HG02623 (cell line): ENCODE measurements around the gene ASTN2.

ENCODE experiments used
- ATAC-seq: cut with Tn5 transposase; IDR thresholded peaks from one replicate; pipeline ENCODE4 v1.9.1; 2021; ENCODE audit warnings: moderate library complexity; ENCODE audit not compliant: unreplicated experiment

Gene ASTN2

GRCh38 chr9:117253261-117253660 lies 161.6 kb downstream of the ASTN2 start:
- no peak for ATAC-seq

- ATAC-seq = no peak
Measured at GRCh38 chr9:117250610-117251215, 164.1 kb downstream of the ASTN2 start.

- no peak for ATAC-seq
Measured at GRCh38 chr9:117249799-117250198, 165.1 kb downstream of the ASTN2 start.

GRCh38 chr9:117247266-117247665 lies 167.6 kb downstream of the ASTN2 start:
- no peak for ATAC-seq

GRCh38 chr9:117245175-117245829 lies 169.6 kb downstream of the ASTN2 start:
- ATAC-seq = no peak

- ATAC-seq = no peak
Measured at GRCh38 chr9:117242082-117242481, 172.8 kb downstream of the ASTN2 start.

- ATAC-seq = no peak
Measured at GRCh38 chr9:117239428-117239827, 175.4 kb downstream of the ASTN2 start.

GRCh38 chr9:117234103-117234502 lies 180.8 kb downstream of the ASTN2 start:
- no peak for ATAC-seq

- ATAC-seq = no peak
Measured at GRCh38 chr9:117233016-117233415, 181.8 kb downstream of the ASTN2 start.

- ATAC-seq = no peak
Measured at GRCh38 chr9:117232281-117232680, 182.6 kb downstream of the ASTN2 start.

- no peak for ATAC-seq
Measured at GRCh38 chr9:117231012-117231411, 183.8 kb downstream of the ASTN2 start.

GRCh38 chr9:117224695-117225094 lies 190.2 kb downstream of the ASTN2 start:
- no peak for ATAC-seq

GRCh38 chr9:117218951-117219350 lies 195.9 kb downstream of the ASTN2 start:
- ATAC-seq = no peak

GRCh38 chr9:117214416-117214815 lies 200.4 kb downstream of the ASTN2 start:
- no peak for ATAC-seq

- no peak for ATAC-seq
Measured at GRCh38 chr9:117211280-117211679, 203.6 kb downstream of the ASTN2 start.

GRCh38 chr9:117205806-117206205 lies 209.1 kb downstream of the ASTN2 start:
- ATAC-seq = no peak

- ATAC-seq = no peak
Measured at GRCh38 chr9:117204971-117205370, 209.9 kb downstream of the ASTN2 start.

- ATAC-seq = no peak
Measured at GRCh38 chr9:117191504-117192261, 223.2 kb downstream of the ASTN2 start.

- ATAC-seq = no peak
Measured at GRCh38 chr9:117189121-117189520, 225.7 kb downstream of the ASTN2 start.

GRCh38 chr9:117188394-117188793 lies 226.5 kb downstream of the ASTN2 start:
- no peak for ATAC-seq

GRCh38 chr9:117187498-117187897 lies 227.4 kb downstream of the ASTN2 start:
- ATAC-seq = no peak

GRCh38 chr9:117184173-117184572 lies 230.7 kb downstream of the ASTN2 start:
- ATAC-seq = no peak
